Adipocyte (in vitro differentiated cells): ENCODE measurements around the gene CDH4.

ENCODE experiments used
- DNase-seq: peaks from one replicate; pipeline ENCODE4 v3.0.0-alpha.2; 2015; ENCODE audit warnings: low read depth
- H3K27me3 ChIP-seq: replicated peaks from 2 replicates; pipeline ENCODE4 v1.7.0; 2013; ENCODE audit warnings: mild to moderate bottlenecking, low read length, moderate library complexity; ENCODE audit not compliant: control insufficient read depth, insufficient read depth
- H3K36me3 ChIP-seq: 2 replicates; pipeline ENCODE4 v1.7.0; 2013; ENCODE audit warnings: low read length, mild to moderate bottlenecking, moderate library complexity; ENCODE audit not compliant: control insufficient read depth, insufficient read depth, severe bottlenecking
- H3K4me1 ChIP-seq: 2 replicates; pipeline ENCODE4 v1.7.0; 2013; ENCODE audit warnings: mild to moderate bottlenecking, low read length, moderate library complexity; ENCODE audit not compliant: control insufficient read depth, insufficient read depth
- H3K4me3 ChIP-seq: 2 replicates; pipeline ENCODE4 v1.7.0; 2013; ENCODE audit warnings: mild to moderate bottlenecking, low read length, moderate library complexity
- H3K9ac ChIP-seq: 2 replicates; pipeline ENCODE4 v1.7.0; 2013; ENCODE audit warnings: mild to moderate bottlenecking, low read length, moderate library complexity
- H3K9me3 ChIP-seq: 2 replicates; pipeline ENCODE4 v1.7.0; 2013; ENCODE audit warnings: mild to moderate bottlenecking, low read length, moderate library complexity; ENCODE audit not compliant: control insufficient read depth

The CDH4 gene

DNA sequence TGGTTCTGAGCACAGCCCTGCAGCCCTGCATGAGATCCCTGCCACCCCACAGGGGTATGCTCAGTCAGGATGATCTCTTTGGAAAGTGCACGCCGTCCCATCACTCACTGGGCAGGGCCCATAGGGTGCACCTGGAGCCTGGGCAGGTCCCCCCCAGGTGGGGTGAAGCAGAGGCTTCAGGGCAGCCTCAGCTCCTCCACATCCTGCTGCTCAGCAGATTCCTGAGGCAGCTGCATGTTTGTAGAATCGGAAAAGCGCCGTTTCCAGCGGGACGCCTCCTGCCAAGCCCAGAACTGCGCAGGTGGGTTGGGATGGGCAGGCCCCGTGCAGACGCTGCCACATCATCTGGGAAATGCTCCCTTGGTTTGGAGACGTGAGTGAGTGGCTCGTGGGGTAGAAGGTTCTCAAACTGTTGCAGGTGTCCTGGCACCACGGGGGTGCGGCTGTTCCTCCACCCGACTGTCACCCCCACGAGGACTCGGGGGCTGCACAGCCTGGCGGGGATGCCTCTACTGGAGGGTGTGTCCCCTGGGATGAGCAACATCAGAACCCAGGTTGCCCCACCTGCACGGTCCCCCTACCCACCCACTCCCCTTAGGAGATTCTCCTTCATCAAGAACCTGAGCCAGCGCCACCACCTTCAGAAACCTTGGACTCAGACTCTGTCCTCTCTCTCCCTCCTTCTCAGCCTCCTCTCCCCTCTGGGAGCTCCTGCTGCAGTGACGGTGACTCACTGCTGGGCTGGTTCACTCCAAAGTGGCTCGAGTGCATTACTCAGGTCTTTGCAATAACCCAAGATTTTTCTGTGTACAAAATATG is 479.5 kb downstream of the CDH4 start:
- Histone ChIP-seq H3K4me1 (no peaks in the 10 kb centered on the region), H3K27me3 (peaks cover 22% of the 10 kb centered on the region), H3K9me3 (no peaks in the 10 kb centered on the region), H3K36me3 (no peaks in the 10 kb centered on the region), H3K9ac (no peak overlapping the region), H3K4me3 (no peak overlapping the region)
- DNase-seq, result no peak

- Histone ChIP-seq H3K36me3 (no peaks in the 10 kb centered on the region), H3K27me3 (peaks cover 25% of the 10 kb centered on the region), H3K4me3 (no peak overlapping the region), H3K9me3 (no peaks in the 10 kb centered on the region), H3K4me1 (no peaks in the 10 kb centered on the region), H3K9ac (no peak overlapping the region)
- no peak for DNase-seq
These were observed 480.6 kb downstream of the CDH4 start for GRCh38 chr20:61732511-61733210.

DNA sequence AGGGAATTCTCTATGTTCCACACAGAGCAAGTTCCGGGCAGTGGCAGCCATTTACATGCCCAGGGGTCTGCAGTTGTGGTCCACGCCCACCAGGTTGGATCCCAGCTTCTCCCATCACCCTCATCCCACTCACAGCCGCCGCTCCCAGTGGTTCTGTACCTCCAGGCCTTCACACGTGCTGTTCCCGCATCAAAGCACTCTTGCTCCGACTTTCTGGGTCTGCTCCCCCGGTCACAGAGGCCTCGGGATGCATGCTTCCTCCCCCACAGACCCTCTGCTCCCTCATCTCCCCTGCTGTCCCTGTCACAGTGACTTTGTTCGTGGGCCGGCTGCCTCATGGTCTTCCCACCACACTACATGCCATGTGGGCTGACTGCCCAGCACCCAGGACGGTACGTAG is 481.2 kb downstream of the CDH4 start:
- Histone ChIP-seq H3K4me3 (no peak overlapping the region), H3K27me3 (peaks cover 30% of the 10 kb centered on the region)

GRCh38 chr20:61733891-61734732 is 482.1 kb downstream of the CDH4 start:
- Histone ChIP-seq H3K36me3 (no peaks in the 10 kb centered on the region), H3K9ac (no peak overlapping the region), H3K4me3 (no peak overlapping the region), H3K4me1 (no peaks in the 10 kb centered on the region), H3K9me3 (no peaks in the 10 kb centered on the region), H3K27me3 (peaks cover 30% of the 10 kb centered on the region)
- no peak for DNase-seq

More for the DNA sequence above, 481.2 kb downstream of the CDH4 start:
- Histone ChIP-seq H3K4me1 (no peaks in the 10 kb centered on the region), H3K36me3 (no peaks in the 10 kb centered on the region), H3K9me3 (no peaks in the 10 kb centered on the region), H3K9ac (no peak overlapping the region)
- DNase-seq, result no peak

DNA sequence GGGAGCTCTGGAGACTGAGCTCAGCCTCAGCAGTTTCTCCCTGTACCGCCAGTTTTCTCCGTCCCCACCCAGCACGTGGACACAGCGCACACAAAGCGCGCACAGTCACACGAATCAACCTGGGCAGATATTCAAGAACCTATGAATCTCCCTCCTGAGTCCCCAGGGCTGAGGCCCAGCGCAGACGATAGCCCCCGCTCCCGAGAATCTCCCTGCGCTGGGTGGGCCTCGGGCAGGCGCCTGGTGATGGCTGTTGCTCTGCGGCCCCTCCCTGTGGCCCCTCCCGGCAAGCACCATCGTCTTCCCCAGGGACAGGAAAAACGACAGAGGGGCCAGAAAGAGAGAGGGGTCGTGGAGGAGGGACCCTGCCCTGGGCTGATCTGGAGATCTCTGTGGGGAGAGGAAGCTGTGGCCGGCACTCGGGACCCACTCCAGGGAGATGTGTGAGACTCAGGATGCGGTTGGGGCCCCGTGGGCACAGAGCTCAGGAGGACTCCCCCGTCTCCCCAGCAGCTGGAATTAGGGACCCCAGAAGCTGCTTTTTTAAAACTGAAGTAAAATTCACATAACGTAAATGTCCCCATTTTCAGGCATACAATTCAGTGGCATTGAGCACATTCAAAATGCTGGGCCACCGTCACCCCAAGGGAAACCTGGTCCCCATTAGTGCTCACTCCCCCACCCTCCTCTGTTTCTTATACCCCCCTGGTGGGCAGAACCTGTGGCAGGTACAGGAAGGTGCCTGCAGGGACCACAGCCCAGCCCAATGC is 482.9 kb downstream of the CDH4 start:
- Histone ChIP-seq H3K27me3 (peaks cover 30% of the 10 kb centered on the region), H3K9me3 (no peaks in the 10 kb centered on the region), H3K4me3 (no peak overlapping the region), H3K4me1 (no peaks in the 10 kb centered on the region), H3K36me3 (no peaks in the 10 kb centered on the region), H3K9ac (no peak overlapping the region)
- DNase-seq, result no peak

- Histone ChIP-seq H3K4me1 (no peaks in the 10 kb centered on the region), H3K4me3 (no peak overlapping the region), H3K9me3 (no peaks in the 10 kb centered on the region), H3K36me3 (no peaks in the 10 kb centered on the region), H3K27me3 (peaks cover 30% of the 10 kb centered on the region), H3K9ac (no peak overlapping the region)
- DNase-seq, result no peak
These were observed 483.4 kb downstream of the CDH4 start for GRCh38 chr20:61735503-61735785.

GRCh38 chr20:61736001-61736635 is 484.1 kb downstream of the CDH4 start:
- H3K27me3 ChIP-seq, result peaks cover 30% of the 10 kb centered on the region
- H3K36me3 ChIP-seq, result no peaks in the 10 kb centered on the region
- H3K9me3 ChIP-seq, result no peaks in the 10 kb centered on the region
- H3K4me3 ChIP-seq, result no peak overlapping the region
- H3K9ac ChIP-seq, result no peak overlapping the region
- H3K4me1 ChIP-seq, result no peaks in the 10 kb centered on the region
- DNase-seq, result no peak

- H3K4me3 ChIP-seq, result no peak overlapping the region
- H3K27me3 ChIP-seq, result peaks cover 32% of the 10 kb centered on the region
- H3K36me3 ChIP-seq, result no peaks in the 10 kb centered on the region
- DNase-seq, result no peak
- H3K9ac ChIP-seq, result no peak overlapping the region
- H3K9me3 ChIP-seq, result no peaks in the 10 kb centered on the region
- no peaks in the 10 kb centered on the region for H3K4me1 ChIP-seq
These were observed 484.8 kb downstream of the CDH4 start for GRCh38 chr20:61736751-61737310.

GRCh38 chr20:61737346-61737745 is 485.3 kb downstream of the CDH4 start:
- no peak overlapping the region for H3K9ac ChIP-seq

DNA sequence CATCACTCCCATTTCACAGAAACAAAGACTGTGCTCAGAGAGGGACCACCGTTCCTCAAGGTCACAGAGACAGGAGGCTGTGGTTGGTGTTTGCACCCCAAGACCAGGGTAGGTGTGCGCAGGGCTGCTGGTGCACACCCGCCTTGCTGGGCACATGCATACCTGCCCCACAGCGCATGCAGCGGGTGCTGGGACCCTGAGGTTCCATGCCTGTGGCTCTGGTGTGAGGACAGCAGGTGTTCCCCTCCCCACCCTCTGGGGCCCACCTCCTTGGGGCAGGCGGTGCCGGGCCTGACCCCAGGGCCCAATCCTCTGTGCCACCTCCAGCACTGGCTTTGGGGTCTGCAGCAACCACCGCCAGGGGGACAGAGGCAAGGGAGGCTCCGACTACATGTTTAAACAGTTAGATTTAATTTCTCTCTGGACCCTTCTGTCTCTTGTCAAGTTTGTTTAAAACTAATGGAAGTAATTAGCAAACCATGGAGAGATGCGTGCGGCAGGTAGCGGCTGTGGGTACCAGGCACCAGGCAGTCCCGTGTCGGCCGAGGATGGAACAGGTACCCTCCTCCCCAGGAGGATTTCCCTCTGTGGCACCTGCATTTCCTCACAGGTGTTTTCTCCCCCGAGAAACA is 485.9 kb downstream of the CDH4 start:
- Histone ChIP-seq H3K9me3 (no peaks in the 10 kb centered on the region), H3K4me1 (no peaks in the 10 kb centered on the region), H3K27me3 (peaks cover 34% of the 10 kb centered on the region), H3K36me3 (no peaks in the 10 kb centered on the region), H3K4me3 (no peak overlapping the region), H3K9ac (no peak overlapping the region)
- DNase-seq, result no peak

More at GRCh38 chr20:61737346-61737745, 485.3 kb downstream of the CDH4 start:
- no peaks in the 10 kb centered on the region for H3K9me3 ChIP-seq
- no peak for DNase-seq
- no peaks in the 10 kb centered on the region for H3K4me1 ChIP-seq
- H3K36me3 ChIP-seq, result no peaks in the 10 kb centered on the region
- H3K27me3 ChIP-seq, result peaks cover 34% of the 10 kb centered on the region
- H3K4me3 ChIP-seq, result no peak overlapping the region
